T1000 (cell line): ENCODE measurements around the gene FGD5.
"Not testable (repeated sequence)": the region's sequence is repeated elsewhere in the genome, so short reads cannot be mapped to it uniquely, and the experiment has no call there.

Experiments
- DNase-seq: peaks from one replicate; lab custom pipeline; 2025; ENCODE audit warnings: mixed read lengths; lab: John Stamatoyannopoulos, UW

FGD5 gene

DNA sequence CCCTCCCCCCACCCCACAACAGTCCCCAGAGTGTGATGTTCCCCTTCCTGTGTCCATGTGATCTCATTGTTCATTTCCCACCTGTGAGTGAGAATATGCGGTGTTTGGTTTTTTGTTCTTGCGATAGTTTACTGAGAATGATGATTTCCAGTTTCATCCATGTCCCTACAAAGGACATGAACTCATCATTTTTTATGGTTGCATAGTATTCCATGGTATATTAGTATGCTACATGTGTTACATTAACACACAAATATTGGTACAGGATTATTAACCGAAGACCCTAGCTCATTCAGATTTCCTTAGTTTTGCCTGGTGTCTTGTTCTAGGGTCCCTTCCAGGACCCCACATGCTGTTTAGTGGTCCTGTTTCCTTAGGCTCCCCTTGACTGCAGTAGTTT, 84.7 kb downstream of the FGD5 start:
- DNase-seq, result not testable (repeated sequence)

DNA sequence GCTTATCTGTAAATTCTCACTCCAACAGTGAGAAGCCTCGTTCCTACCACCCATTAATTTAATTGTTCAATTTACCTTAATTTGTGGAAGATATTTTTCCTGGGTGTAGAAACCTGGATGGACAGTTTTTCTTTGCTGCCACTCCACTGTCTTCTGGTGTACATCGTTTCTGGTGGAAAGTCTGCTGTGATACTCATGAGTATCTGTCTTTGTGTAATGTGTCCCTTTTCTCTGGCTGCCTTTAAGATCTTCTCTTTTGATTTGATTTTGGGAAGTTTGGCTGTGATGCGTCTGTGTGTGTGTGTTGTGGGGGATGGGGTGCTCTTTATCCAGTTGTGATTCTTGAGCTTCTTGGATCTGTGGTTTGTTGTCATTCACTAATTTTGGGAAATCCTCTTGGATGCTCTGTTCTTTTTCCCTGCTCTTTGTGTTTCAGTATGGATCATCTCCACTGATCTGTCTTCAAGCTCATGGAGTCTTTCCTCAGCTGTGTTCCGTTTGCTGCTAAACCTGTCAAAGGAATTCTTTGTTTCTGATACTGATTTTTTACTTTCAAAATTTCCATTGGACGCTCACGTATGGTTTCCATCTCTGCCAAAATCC, 86.4 kb downstream of the FGD5 start:
- DNase-seq, result no peak

DNA sequence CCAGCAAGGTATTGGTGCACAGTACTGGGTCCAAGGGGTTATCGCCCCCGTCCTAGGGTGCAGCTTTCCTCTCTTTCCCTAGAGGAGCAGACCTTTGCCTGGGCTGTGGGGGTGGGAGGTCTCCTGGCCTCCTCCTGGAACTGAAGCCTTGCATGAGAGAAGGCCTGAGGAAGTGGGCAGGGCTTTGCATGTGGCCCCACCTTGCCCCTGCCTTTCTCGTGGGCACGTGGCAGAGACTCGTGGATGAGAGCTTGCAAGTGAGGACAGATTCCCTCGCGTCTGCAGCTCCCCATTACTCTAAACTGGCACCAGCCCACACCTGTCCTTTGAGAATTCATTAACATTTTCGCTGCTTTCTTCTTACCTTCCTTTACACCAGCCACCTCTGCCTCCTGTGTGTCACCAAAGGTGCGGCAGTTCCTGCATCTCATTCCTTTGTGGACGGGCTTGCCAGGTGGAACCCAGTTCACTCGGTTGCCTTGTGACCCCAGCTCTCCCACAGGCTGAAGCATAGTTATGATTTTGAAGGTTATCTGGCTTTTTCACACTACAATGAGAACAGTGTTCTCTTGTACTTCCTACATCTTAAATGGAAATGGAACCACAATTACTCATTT, 87.7 kb downstream of the FGD5 start:
- DNase-seq, result no peak

GRCh38 chr3:14907043-14907966, 88.5 kb downstream of the FGD5 start:
- no peak for DNase-seq

GRCh38 chr3:14909250-14909649, 90.5 kb downstream of the FGD5 start:
- DNase-seq, result no peak

- DNase-seq, result no peak
Measured at GRCh38 chr3:14911651-14912050, 92.9 kb downstream of the FGD5 start.

GRCh38 chr3:14913071-14913925, 94.5 kb downstream of the FGD5 start:
- no peak for DNase-seq

DNA sequence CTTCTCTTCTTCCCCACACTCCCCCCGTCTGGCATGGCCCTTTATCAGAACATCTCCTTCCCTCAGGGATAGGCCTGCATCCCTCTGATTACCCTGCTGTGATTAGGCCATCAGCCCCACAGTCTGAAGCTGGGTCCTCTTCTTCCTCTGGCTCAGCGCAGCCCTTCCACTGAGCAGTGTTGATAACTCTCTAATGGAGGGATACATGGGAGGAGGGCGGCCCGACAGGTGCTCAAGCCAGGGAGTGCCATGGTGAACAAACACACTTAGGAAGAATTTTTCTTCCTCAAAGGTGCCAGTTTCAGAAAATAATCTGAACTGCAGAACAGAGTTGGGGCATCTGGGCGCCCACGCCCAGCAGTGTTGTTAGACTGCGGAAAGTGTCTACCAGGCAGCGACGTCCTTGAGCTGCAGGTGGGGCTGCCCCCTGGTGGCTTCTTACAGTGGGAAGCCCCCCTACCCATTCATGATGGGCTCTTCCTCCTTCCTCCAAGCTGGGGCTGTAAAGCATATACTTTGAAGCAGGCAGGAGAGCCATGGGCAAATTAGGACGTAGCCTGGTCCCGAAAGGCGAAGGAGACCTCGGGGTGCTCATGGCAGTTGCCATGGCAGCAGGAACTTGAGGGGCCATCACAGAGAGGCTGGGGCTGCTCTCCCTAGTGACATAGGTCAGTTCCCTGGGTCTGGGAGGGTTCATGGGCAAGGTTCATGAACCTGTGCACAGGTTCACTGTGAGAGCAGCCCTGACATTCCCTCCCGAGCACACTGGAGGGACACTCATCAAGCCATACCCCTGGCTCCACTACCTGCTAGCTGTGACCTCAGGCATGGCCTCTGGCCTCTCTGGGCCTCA, 95.4 kb downstream of the FGD5 start:
- no peak for DNase-seq

GRCh38 chr3:14914779-14915117, 96.0 kb downstream of the FGD5 start:
- DNase-seq, result no peak

DNA sequence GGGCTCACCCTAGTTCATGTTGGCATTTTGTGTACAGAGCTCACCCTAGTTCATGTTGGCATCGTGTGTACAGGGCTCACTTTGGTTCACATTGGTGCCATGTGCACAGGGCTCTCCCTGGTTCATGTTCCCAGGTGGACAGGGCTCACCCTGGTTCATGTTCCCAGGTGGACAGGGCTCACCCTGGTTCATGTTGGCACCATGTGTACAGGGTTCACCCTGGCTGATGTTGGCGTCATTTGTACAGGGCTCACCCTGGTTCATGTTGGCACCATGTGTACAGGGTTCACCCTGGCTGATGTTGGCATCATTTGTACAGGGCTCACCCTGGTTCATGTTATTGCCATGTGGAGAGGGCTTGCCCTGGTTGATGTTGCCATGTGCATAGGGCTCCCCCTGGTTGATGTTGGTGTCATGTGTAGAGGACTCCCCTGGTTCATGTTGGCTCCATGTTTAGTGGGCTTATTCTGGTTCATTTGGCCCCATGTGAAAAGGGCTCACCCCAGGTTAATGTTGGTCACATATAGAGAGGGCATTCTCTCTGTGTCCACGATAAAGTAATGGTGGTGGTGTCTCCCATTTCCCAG, 97.0 kb downstream of the FGD5 start:
- no peak for DNase-seq

DNA sequence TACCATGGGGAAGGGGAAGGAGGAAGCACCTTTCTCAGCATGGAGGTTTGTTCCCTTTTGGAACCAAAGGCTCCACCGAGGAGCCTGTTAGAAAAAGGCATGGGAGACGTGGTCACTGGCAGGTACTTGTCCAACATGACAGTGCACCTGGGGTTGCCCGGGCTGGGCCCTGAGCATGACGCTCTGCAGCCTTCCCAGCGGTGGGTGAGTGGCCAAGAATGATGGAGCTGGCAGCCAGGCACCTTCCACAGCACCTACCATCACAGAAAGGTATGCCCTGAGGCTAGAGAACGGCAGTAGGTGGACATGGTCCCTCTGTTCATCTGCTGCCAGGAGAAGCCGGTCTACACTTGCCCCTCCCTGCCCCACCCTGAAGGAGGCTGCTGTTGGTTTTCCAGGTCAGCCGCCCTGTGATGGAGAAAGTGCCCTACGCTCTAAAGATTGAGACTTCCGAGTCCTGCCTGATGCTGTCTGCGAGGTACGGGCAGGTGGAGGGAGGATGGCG, 99.6 kb downstream of the FGD5 start:
- DNase-seq, result no peak

- no peak for DNase-seq
Measured at GRCh38 chr3:14920536-14920935, 101.8 kb downstream of the FGD5 start.

DNA sequence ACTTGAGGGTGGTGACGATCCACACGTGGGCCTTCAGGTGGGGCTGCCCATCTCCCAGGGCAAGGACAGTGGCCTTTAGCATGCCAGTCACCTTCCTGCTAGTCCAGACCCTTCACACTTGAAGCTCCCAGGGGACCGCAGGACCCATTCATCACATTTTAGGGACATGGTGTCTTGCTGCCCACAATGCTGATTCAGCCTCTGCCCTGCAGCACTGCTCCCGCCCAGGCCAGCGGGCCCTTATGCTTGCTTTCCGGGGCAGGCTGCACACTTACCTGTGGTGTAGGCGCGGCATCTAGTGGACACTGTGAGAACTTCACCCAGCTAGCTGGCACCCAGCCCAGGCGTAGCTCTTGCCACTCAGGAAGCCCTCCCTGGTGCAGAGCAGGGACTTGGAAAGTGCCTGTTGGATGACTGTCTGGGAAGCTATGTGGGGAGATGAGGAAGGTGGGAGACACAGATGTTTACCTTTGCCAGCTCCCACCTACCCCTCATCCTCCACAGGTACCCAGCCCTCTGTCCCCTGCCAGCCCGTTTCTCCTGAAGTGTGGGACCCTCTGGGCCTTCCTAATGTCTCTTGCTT, 102.4 kb downstream of the FGD5 start:
- peak; percentile 87 for DNase-seq

GRCh38 chr3:14921811-14922705, 103.3 kb downstream of the FGD5 start:
- DNase-seq, result peak; percentile 22

GRCh38 chr3:14922863-14923262, 104.1 kb downstream of the FGD5 start:
- no peak for DNase-seq

DNA sequence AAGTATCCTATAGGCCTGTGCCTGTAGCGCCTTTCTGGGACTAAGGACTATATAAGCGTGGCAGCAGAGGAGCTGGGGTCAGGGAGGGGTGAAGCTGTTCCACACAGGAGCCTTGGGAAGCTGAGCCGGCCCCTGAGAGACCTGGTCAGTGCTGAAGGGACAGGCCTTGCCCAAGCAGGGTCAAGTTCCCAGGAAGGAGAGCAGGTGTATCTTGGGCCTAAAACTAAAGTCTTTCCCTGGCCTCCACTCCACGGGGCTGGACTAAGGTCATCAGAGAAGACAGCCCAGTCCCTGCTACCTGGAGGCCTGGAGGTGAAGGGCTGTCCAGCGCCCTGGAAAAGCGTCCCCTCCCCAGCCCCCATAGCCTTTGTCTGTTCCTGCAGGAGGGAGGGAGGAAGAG, 104.7 kb downstream of the FGD5 start:
- DNase-seq, result no peak

DNA sequence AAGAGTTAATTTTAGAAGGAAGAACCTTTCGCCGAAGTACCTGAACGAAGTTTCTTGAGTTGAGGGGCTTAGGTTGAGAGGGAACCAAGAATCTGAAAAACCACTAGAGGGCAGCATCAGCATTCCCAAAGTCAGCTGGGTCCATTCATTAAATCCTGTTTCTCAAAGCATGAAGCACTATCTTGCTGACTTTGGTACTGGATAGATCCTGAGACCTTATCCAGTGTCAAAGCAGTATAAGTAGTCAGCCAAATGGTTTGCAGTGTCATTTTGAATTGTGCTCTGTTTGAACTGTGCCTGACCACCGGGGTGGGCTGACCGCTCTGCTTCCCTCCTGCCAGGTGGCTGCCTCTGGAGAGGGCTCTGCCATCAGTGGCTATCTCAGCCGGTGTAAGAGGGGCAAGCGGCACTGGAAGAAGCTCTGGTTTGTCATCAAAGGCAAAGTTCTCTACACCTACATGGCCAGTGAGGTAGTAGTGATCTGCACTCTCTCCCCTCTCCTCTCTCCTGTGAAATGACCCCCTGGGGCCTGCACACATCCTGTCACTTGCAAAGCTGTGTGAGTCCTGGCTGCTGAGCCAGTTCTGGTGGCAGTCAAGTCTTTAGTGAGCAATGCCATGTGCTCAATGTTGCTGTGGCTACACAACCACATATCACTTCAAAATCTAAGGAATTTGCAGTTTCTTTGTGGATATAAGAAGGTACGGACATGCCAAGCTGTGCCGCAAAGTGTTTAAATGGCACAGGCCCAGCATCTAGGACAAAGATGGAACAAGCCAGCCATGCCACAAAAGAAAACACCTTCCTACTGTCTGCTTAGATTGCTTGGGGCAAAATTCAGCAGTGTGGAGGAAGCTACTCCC, 107.2 kb downstream of the FGD5 start:
- peak; percentile 17 for DNase-seq

DNA sequence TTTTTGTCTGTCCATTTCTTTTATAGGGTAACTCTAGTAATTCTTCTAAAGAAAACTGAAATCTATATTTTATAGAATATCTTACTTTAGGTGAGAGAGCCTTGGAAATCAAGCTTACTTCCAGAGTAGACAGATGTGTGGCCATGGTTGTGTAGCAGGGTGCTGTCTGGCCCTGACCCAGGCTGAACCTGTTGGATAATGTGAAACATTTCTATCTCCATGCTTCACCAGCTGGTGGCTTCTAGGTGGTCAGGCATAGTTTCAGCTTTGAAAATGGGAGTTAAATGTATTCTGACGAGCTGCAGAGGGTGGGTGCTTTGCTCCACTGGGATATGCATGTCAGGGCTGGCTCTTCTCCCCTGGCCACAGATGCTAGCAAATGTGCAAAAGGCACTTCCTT, 107.8 kb downstream of the FGD5 start:
- no peak for DNase-seq
